Effector CD4-positive, alpha-beta T cell (primary cell): Measurements from ENCODE around the gene TRAFD1.
"Not testable (repeated sequence)": the region's sequence is repeated elsewhere in the genome, so short reads cannot be mapped to it uniquely, and the experiment has no call there.

Experiments used
- DNase-seq: peaks from one replicate; pipeline ENCODE4 v3.0.0-alpha.2; 2020
- total RNA-seq: gene quantifications from one replicate; lab custom pipeline; 2026; lab: John Stamatoyannopoulos, UW

Gene TRAFD1
- total RNA-seq: 46.9 reads per million, percentile 67 among the genes with 10 or more reads in this experiment

DNA sequence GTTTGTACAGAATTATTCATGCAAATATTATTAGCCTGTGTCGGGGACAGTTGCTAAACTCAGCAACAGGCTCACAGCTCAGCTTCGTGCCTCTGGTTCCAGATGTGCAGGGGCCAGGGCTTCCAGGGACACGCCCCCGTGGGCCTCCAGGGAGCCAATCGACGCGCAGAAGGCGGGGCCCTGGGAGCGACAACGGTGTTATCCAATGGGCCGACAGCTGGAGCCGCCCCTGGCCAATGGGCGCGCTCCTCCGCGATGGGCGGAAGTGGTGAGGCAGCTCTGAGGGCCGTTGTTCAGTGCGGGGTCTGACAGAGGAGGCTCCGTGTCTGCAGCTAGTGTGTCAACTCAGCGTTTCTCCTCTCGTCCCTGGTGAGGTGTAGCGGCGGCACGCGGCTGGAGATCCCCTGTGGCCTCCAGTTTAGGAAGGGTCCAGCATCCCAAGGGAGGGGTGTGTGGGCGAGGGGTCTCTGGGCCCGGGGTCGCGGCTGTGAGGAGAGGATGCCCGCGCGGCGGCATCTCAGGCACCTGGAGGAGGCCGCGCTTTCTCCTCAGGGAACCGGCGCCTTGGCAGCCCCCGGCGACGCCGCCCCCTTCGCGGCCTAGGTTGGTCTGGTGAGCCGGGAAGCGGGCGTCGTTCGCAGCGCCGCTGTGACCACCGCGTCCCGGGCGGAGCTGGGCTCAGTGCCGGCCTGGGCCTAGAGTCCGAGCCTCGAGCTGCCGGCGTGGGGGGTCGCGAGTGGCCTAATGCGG is at the start of gene TRAFD1:
Gene TRAFD1, plus strand, starts transcription at position 311 of the 750 bp plus-strand sequence. CDS start 4,963 bp downstream, outside the sequence.
- peak; percentile 97 for DNase-seq

DNA sequence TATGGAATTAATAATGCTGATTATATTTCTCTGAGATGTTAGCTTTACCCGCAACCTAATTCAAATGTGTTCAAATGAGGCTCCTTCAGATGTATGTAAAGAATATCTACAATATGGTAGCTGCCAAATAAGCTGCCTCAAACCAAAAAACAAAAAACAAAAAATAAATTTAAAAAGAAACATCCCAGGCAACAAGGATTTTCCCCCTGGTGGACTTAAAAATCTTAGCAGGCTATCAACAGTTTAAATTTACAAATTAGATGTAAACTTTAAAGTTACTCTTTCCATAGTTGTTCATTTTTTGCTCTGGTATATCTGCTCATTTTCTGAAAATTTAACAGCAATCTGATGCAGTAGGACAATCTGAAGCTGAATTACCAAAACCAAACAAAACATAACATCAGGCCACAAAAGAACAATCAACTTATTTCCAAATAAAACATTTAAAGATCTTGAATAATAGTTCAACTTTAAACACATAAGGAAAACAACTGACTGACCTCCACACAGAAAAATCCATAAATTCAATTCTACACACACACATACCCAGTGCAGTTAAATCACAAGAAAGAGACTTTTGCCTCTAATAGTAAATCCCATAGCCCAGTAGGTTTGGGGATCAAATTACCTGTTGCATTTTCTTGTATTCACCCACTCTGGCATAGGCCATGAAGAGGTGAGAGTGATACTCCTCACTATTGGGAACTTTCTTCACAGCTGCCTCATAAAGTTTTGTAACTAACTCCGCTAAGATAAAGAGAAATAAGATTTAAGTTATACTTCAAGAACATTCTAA is 38.1 kb upstream of the TRAFD1 start:
- DNase-seq: no peak

DNA sequence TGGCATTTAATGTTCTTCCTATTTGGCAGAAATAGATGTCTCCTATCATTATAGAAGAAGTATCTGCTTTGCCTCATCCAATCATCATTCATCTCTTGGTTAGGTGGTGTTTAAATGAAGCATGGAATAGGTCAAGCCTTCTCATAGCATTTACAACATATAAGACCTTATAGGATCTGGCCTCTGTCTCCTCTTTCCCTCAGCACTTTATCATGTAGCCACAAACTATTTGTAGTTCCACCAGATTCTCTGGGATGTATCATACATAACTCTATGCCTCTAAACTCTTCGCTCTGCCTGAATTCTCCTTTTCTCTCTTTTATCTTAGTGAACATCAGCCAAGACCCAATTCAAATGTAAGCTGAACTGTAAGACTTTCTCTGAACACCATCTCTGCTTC is 37.5 kb upstream of the TRAFD1 start:
- DNase-seq: no peak

- no peak for DNase-seq
Measured at GRCh38 chr12:112091563-112091962, 33.8 kb upstream of the TRAFD1 start.

DNA sequence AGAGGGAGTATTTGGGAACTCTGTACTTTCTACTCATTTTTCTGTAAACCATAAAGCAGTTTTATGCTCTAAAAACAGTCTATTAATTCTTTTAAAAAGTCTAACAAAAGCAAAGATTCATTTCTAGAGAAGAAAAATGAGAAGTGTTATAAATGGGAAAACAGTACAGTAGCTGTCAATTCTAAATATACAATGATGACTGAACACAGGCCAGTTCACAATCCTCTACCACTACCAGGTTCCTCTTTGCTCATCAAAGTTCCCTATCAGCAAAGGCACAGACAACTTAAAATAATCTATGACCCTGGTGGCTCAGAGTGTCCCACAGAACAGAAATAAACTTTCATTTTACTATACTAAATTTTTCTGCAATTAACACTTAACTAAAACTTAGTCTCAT is 29.3 kb upstream of the TRAFD1 start:
- no peak for DNase-seq

DNA sequence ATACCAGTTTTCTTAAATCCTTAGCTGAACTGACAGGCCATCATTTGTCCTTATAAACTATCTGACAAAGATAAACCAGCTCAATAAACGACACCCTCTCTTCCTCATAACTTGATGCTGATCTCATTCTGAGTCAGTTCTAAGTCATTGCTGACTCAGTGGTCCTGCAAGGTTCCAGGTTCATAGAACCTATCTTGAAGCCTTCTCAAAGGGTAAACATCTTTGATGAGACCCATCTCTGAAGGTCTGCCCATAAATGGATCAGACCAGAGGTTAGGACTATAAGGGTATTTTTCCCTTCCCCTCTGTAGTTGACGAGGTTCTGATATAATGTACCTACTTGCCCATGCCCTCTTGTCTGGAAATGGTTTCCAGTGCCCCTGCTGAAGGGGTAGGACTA is 28.7 kb upstream of the TRAFD1 start:
- no peak for DNase-seq

GRCh38 chr12:112097641-112098040 is 27.7 kb upstream of the TRAFD1 start:
- no peak for DNase-seq

DNA sequence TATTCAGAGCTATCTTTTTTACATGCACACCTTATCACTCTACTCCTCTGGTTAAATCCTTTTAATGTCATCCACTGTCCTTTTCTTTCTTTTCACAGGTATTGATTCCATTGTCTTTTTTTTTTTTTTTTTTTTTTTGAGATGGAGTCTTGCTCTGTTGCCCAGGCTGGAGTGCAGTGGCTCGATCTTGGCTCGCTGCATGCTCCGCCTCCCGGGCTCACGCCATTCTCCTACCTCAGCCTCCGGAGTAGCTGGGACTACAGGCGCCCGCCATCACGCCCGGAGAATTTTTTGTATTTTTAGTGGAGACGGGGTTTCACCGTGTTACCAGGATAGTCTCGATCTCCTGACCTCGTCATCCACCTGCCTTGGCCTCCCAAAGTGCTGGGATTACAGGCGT is 24.9 kb upstream of the TRAFD1 start:
- DNase-seq: not testable (repeated sequence)

DNA sequence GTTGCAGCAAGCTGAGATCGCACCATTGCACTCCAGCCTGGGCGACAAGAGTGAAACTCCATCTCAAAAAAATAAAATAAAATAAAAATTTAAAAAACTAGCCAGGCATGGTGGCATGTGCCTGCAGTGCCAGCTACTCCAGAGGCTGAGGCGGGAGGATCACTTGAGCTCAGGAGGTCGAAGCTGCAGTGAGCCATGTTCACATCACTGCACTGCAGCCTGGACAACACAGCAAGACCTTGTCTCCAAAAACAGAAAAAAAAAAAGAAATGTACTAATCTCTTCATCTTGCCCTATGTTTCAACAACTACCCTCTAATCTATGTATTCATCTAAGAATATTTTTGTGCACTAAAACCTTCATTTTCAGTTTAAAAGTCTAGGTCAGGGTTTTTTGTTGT is 23.2 kb upstream of the TRAFD1 start:
- no peak for DNase-seq

GRCh38 chr12:112102746-112103145 is 22.6 kb upstream of the TRAFD1 start:
- not testable (repeated sequence) for DNase-seq

GRCh38 chr12:112103758-112104503 is 21.4 kb upstream of the TRAFD1 start:
- no peak for DNase-seq

- no peak for DNase-seq
Measured at GRCh38 chr12:112105891-112106290, 19.5 kb upstream of the TRAFD1 start.

DNA sequence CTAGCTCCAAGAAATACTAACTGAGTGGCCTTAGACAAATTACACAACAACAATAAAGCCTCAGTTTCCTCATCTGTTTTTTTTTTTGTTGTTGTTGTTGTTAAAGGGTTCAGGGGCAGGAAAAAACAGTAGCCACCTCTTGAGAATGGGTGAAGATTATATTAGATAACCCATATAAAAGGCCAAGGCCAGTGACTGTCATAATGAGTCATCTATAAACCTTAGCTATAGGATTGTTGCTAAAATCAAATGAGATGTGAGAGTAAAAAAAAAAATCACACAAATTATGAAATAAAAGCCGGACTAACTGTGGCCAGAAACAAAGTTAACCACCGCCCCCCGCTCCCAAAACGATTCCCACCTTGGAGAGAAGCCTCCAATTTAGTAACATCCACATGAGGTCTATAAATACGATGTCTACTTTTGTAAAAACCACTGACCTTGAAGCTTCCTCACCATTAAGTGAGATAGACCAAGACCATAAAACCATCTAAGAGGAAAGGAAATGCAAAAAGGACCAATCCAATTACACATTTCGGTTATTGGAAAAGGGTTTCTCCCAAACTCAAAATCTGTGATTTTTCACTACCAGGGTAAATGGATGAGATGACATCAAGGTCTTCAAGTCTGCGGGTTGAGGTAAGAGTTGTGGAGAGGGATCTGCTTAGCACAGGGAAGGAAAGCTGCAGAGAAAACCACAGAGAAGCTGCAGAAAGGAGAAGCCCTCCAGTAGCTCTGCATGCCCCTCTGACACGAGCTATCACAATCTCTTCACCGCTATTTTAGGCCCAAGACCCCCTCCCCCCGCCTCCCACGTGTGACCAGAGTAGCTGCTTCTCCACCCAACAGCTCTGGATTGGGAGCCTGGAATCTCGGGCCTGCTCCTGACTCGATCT is 17.8 kb upstream of the TRAFD1 start:
- DNase-seq: no peak

- DNase-seq: peak; percentile 84
Measured at GRCh38 chr12:112108202-112109079, 16.9 kb upstream of the TRAFD1 start, which contains the start of gene NAA25. TSS of gene NAA25 (minus strand) at chr12:112108783. CDS start at chr12:112108773, 10 bp downstream.

DNA sequence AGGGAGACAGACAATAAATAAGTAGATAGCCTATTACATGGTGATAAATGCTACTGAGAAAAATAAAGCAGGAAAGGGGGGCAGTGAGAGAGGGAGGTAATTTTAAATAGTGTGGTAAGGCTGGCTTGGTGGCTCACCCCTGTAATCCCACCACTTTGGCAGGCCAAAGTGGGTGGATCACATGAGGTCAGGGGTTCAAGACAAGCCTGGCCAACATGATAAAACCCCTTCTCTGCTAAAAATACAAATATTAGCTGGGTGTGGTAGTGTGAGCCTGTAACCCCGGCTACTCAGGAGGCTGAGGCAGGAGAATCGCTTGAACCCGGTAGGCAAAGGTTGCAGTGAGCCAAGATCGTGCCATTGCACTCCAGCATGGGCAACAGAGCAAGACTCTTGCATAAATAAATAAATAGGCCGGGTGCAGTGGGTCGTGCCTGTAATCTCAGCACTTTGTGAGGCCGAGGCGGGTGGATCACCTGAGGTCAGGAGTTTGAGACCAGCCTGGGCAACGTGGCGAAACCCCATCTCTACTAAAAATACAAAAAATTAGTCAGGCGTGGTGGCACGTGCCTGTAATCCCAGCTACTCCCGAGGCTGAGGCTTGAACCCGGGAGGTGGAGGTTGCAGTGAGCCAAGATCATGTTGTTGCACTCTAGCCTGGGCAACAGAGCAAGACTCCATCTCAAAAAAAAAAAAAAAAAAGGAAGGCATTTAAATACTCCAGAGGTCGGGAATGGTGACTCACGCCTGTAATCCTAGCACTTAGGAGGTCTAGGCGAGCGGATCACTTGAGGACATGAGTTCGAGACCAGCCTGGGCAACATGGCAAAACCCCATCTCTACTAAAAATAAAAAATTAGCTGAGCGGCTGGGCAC is 14.3 kb upstream of the TRAFD1 start:
- not testable (repeated sequence) for DNase-seq

DNA sequence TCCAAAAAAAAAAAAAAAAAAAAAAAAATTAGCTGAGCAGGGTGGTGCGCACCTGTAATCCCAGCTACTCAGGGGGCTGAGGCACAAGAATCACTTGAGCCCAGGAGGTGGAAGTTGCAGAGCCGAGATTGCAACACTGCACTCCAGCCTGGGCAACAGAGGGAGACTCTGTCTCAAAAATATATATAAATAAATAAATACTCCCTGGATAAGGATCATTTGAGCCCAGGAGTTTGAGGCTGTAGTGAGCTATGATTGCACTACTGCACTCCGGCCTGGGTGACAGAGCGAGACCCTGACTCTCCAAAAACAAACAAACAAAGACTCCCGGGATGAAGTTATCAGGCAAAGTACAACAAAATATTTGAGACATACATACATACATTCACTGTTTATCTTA is 13.4 kb upstream of the TRAFD1 start:
- DNase-seq: no peak

GRCh38 chr12:112112409-112113133 is 12.8 kb upstream of the TRAFD1 start:
- no peak for DNase-seq

- DNase-seq: no peak
Measured at GRCh38 chr12:112115259-112116045, 9.9 kb upstream of the TRAFD1 start.
